ENCODE data around the gene CCR7.

CCR7 gene

GRCh38 chr17:40514013-40514875, 51.0 kb downstream of the CCR7 start:
- TF ChIP-seq CTCF (conservative IDR thresholded peaks at IDR 0.05; ENCODE audit: control insufficient read depth, insufficient read depth, low read depth, low read length), result no peak
- DNase-seq (ENCODE audit: low read depth), result no peak
- H3K4me3 ChIP-seq (ENCODE audit: control insufficient read depth, low read depth, low read length), result no peak overlapping the region

GRCh38 chr17:40511667-40512220, 53.5 kb downstream of the CCR7 start:
- no peak overlapping the region for H3K4me3 ChIP-seq (ENCODE audit: control insufficient read depth, low read depth, low read length)

GRCh38 chr17:40511136-40511535, 54.1 kb downstream of the CCR7 start:
- TF ChIP-seq CTCF (conservative IDR thresholded peaks at IDR 0.05; ENCODE audit: control insufficient read depth, insufficient read depth, low read depth, low read length), result no peak

More at GRCh38 chr17:40511667-40512220, 53.5 kb downstream of the CCR7 start:
- no peak for DNase-seq (ENCODE audit: low read depth)
- TF ChIP-seq CTCF (conservative IDR thresholded peaks at IDR 0.05; ENCODE audit: control insufficient read depth, insufficient read depth, low read depth, low read length), result no peak

GRCh38 chr17:40510328-40510648, 55.0 kb downstream of the CCR7 start:
- peak; percentile 93 for DNase-seq (ENCODE audit: low read depth)
- TF ChIP-seq CTCF (conservative IDR thresholded peaks at IDR 0.05; ENCODE audit: control insufficient read depth, insufficient read depth, low read depth, low read length), result no peak
- no peak overlapping the region for H3K4me3 ChIP-seq (ENCODE audit: control insufficient read depth, low read depth, low read length)

More at GRCh38 chr17:40511136-40511535, 54.1 kb downstream of the CCR7 start:
- no peak overlapping the region for H3K4me3 ChIP-seq (ENCODE audit: control insufficient read depth, low read depth, low read length)
- DNase-seq (ENCODE audit: low read depth), result no peak

- DNase-seq (ENCODE audit: low read depth), result peak; percentile 44
- no peak for TF ChIP-seq CTCF (conservative IDR thresholded peaks at IDR 0.05; ENCODE audit: control insufficient read depth, insufficient read depth, low read depth, low read length)
- H3K4me3 ChIP-seq (ENCODE audit: control insufficient read depth, low read depth, low read length), result no peak overlapping the region
Observed at GRCh38 chr17:40509626-40510327, 55.5 kb downstream of the CCR7 start.

GRCh38 chr17:40506786-40507185, 58.5 kb downstream of the CCR7 start:
- no peak overlapping the region for H3K4me3 ChIP-seq (ENCODE audit: control insufficient read depth, low read depth, low read length)
- DNase-seq (ENCODE audit: low read depth), result no peak
- TF ChIP-seq CTCF (conservative IDR thresholded peaks at IDR 0.05; ENCODE audit: control insufficient read depth, insufficient read depth, low read depth, low read length), result no peak
